GM21786 (cell line): ENCODE measurements around the gene SLC39A11.
"Not testable (repeated sequence)": the region's sequence is repeated elsewhere in the genome, so short reads cannot be mapped to it uniquely, and the experiment has no call there.

ENCODE experiments used
- ATAC-seq: cut with Tn5 transposase; IDR thresholded peaks from one replicate; pipeline ENCODE4 v1.9.1; 2021; ENCODE audit not compliant: unreplicated experiment

SLC39A11 gene

DNA sequence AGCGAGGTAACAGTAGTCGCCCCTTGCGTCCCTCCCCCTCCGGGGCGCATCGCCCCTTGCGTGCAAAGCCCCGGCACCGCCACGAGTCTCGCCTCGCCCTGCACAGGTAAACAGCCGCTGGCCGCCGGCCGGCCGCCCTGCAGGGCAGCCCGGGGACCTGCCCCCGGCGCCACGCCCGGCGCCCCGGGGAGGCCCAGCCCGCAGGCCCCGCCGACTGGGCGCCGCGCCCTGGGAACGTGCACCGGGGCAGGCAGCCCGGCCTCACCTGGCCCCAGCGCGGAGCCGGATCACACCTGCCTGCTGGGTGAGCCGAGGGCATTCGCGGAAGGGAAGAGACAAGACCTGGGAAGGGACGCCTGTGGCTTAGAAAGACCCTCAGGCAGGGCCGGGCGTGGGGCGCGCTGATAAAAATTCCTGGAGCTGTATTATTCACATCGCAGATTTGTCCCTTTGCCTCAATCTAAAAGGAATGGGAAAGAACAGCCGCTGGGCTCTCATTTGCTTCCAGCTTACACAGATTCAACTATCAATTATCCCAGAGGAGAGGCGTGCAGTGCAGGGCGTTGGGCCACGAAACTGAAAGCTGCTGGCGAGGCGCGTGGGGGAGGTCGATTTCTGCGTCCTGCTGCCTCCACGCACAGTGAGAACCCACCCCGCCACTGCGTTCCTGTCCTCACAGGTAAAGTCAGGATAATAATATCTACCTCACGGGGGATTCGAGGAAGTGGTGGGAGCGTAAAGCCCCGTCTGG is 451.9 kb downstream of the SLC39A11 start:
- no peak for ATAC-seq

DNA sequence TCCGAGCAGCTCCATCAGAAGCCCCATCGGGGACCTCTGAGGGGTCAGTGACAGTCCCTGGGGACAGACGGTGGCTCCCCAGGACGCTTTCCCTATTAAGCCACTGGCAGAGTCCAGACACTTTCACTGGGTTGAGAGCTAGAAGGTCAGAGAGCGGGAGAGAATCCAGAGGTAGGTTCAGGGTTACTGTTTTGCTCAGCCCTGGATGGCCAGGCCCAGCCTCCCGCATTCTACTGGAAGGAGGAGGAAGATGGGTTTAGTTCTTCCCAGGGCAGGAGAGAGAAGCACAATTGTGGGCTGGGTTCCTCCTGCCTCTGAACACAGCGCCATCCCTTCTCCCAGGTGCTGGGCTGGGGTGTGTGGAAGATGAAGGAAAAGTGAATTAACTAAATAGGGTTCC is 452.8 kb downstream of the SLC39A11 start:
- no peak for ATAC-seq

DNA sequence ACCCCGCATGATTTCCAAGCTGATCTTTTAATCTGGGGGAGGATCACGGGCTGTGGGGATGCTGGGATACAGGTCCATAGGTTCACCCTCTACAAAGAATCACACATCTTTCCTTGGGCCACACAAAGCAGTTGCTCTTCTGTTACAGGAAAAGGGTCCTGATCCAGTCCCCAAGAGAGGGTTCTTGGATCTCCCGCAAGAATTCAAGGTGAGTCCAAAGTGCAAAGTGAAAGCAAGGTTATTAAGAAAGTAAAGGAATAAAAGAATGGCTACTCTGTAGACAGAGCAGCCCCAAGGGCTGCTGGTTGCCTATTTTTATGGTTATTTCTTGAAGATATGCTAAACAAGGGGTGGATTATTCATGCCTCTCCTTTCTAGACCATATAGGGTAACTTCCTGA is 453.6 kb downstream of the SLC39A11 start:
- ATAC-seq, result not testable (repeated sequence)

GRCh38 chr17:72635034-72635635 is 457.4 kb downstream of the SLC39A11 start:
- no peak for ATAC-seq

DNA sequence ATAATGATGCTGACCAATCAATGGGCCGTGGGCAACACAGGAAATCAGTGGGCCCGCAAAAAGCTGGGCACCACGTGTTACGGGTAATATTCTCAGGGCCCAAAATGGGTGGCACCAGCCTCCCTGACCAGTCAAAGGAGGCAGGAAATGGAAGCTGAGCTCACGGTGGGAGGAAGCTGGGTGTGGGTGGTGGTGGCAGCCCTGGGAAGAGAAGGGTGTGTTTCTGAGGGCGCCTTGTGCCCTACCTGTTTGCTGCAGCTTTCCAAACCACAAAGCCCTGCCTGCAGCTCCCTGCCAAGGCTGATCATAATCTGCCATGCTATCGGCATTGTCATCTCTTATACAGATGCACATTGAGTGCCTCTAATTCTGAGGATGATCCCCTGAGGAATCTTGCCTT is 457.9 kb downstream of the SLC39A11 start:
- ATAC-seq, result no peak

DNA sequence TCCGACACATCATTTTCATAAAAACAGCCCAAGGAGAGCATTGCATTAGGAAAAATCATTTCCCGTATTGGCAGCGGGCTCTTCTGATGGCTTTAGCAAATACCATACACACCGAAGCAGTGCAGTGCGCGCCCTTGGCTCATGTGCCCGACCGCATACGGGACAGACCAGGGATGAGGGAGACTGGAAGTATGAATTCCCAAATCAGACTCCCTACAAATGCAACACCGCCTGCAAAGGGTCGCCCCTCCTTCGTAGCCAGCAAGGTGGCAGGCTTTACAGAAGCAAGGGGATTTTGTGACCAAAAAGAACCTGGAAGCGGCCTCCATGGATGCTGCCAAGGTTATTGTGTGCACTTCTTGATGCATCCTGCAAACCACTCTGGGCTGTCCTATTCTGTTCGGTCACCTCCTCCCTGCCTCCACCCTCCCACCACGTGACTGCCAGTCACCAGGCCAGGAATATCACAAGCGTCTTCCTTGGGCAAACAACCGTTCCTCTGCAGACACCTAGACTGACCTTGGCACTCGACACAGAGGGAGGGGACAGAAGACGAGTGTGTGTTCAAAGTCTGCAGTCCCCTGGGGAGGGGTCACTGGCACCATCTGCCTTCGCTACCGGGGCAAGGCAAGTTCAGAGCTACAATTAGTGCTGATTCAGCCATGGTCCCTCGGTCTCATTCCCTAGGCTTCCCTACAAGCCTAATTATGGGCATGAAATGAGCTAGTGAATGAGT is 460.4 kb downstream of the SLC39A11 start:
- no peak for ATAC-seq

DNA sequence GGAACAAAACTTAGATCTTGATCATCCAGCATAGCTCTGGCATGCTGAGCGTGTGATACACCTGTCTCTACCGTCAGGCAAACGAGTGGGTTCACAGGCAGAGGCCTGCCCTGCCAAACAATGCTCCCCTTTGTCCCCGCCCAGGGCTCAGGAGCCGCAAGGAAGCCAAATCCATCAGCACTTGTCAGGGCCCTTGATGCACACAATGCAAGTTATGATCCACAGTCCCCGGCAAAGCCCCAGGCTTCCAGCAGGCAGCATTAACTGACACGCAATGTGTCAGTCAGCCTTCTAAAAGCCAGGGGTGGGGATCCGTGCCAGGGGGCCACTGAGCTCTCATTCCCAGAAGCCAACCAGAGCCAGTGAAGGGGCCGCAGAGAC is 460.9 kb downstream of the SLC39A11 start:
- no peak for ATAC-seq

GRCh38 chr17:72624652-72625051 is 467.8 kb downstream of the SLC39A11 start:
- ATAC-seq, result no peak

- no peak for ATAC-seq
These were observed 468.3 kb downstream of the SLC39A11 start for GRCh38 chr17:72624226-72624625.

DNA sequence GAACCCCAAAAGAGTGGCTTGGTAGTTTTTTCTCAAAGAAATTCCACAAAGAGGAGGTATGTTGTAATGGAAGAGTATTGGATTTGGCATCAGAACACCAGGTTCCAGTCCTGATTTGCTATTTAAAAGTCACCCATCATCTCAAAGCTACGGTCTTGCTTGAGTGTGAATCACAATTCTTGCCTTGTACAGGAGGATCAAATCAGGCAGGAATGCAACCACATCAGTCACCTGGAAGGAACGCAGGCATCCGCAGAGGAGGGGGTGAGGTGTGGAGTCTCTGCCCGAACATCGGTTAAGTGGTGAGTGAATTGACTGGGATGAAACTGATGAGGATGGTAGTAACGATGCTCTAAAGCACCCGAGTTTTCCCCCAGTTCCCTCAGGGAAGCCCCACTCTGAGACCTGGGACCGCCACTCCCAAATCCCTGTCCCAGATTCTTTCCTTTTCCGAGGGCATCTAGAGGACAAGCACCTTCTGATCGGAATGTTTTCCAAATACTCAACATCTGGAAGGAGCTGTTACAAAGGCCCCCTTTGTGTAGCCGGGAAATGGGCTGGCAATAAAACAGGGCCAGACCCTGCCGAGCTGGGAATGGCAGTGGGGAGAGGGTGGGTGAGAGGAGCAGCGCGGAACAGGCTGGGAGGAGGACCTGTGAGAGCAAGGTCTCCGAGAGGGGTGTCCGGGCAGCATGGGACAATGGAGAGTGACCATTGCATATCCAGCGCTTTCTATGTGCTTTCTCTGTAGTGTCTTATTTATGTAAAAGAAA is 469.6 kb downstream of the SLC39A11 start:
- ATAC-seq, result no peak

GRCh38 chr17:72619976-72620650 is 472.4 kb downstream of the SLC39A11 start:
- ATAC-seq, result no peak

DNA sequence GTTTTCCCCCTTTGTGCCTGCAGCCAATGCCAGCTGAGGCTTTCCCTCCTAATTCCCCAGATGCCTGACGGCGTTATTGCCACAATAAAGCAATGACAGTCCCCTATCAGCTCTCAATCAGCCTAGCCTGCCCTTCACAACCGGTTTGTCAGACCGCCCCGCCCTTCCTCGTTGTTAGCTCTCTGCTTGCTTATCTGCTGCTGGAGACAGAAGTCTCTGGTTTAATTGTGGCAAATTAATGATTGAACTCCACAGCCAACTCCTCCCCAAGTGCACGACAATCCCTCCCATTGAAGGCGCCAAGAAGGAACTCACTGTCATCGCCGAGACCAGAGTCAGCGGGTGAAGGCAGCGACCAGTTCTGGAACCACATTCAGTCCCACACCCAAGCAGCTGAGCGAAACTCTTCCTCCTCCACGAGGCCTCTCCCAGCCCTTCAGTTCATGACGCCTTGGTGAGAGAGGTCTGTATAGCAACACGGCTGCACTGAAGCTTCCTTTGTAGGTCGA is 474.4 kb downstream of the SLC39A11 start:
- peak; percentile 53 for ATAC-seq

GRCh38 chr17:72617557-72617956 is 474.9 kb downstream of the SLC39A11 start:
- no peak for ATAC-seq

DNA sequence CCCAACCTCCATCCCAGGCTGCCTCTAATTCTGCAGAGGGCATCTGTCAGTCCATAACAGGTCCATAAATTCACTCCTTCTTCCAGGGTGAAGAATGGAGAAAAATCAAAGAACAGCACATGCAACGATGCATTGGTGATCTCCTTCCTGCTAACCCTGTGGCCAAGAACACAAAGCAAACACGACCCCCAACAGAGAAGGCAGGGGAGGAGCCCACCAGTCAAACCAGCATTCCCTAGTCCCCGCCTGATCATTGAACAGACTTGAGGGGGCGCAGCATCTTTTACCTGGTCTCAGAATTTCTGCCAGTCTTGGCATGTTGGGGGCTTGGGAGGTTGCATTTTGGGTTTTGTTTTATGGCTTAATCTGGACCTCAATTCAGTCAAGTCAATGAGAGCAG is 476.0 kb downstream of the SLC39A11 start:
- ATAC-seq, result no peak

DNA sequence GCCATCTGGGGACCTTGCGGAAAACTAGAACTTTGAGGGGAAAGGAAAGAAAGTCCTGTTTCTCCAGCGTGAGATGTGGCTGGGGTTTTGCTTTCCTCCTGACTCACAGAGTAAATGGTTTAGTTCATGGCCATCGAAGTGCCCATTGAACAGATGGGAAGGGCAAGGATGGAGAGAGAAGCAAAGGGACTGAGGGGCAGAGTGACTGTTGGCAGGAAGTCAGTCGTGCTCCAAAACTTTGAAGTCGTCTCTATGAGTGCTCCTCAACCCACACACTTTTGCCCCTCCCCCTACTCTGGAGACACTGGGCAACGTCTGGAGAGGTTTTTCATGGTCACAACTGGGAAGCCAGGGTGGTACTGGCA is 476.9 kb downstream of the SLC39A11 start:
- no peak for ATAC-seq

DNA sequence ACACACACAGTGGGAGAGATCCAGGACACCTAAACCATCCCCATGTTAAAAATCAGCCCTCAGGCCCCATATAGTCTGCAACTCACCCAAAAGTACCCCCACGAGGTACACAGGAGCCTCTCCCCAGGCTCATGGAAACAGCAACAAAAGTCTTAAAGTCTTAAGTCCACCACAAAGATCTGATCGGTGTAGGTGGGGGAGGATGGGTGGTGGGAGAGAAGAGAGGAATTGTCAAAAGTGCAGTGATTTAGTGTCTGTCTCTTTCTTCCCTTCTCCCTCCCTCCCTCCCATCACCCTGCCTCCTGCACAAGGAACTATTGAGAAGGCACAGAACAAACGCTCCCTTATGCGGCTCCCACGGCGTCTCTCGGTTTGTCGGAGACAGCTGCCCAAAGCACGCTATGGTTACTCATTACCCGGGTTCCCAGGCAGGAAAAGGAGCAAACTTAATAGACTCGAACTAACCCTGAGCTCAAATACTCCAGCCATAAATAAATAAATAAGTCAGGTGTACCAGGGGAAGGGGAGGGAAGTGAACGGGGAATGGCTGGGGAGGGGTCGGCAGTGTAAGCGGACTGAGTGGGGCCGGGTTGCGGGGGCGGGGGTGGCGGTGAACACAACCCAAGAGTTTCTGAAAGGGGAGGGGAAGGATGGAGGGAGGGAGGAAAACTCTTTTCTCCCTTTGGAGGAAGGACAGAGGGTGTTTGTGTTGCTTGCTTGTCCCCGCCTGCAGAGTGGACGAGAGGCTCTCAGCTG is 477.4 kb downstream of the SLC39A11 start:
- no peak for ATAC-seq

DNA sequence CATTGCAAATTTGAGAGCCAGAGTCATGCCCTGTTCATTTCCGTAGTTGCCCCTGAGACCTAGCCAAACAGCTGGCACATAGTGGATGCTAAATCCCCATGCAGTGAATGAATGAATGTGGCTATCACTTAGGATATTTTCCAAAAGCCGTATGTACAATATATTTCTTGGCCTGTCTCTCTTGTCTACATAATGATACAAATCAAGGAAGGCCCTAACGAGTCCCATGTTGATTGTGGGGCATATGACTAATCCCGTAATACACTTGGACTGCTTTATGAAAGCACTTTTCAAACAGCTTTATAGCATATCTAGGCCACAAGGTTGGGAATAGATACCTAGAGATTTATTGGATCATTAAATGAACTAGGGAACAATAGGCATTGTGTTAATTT is 478.0 kb downstream of the SLC39A11 start:
- no peak for ATAC-seq

DNA sequence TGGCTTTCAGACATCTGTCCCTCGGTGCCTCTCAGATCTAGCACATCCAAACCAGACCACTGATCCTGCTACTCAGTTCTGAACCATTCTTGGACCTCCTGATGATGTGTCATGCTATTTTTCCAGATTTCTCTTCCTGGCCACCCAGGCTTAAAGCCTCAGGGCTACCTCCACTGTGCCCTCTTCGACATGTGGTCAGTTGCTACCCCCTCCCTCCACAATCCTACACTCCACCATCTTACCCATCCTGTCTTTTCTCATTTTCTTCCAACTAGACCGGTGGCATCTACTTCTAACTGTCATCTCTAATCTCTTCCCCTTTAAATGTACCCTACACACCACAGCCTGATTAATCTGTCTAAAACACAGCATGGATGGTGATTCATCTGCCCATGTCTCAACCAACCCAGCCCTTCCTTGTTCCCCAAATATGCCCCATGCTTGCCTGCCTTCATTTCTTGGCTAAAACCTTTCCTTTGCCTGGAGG is 478.6 kb downstream of the SLC39A11 start:
- no peak for ATAC-seq

- no peak for ATAC-seq
These were observed 479.1 kb downstream of the SLC39A11 start for GRCh38 chr17:72613396-72613795.

GRCh38 chr17:72611172-72611571 is 481.3 kb downstream of the SLC39A11 start:
- ATAC-seq, result no peak
